ENCODE data around the gene DCLRE1B. TPM values are rescaled to one million over a fixed set of nuclear protein-coding genes. Genes with fewer than 3 reads are reported as not detected.

DCLRE1B gene
- 1.0 and 2.3 TPM in 2 replicates for total RNA-seq

GRCh38 chr1:113904674-113905434 is at the start of gene DCLRE1B, which contains the start of gene AP4B1:
DCLRE1B (plus strand) TSS chr1:113905326; CDS start chr1:113905587, 261 bp downstream.
AP4B1 (minus strand) TSS chr1:113904799; CDS start chr1:113904717, 82 bp downstream.

DNA sequence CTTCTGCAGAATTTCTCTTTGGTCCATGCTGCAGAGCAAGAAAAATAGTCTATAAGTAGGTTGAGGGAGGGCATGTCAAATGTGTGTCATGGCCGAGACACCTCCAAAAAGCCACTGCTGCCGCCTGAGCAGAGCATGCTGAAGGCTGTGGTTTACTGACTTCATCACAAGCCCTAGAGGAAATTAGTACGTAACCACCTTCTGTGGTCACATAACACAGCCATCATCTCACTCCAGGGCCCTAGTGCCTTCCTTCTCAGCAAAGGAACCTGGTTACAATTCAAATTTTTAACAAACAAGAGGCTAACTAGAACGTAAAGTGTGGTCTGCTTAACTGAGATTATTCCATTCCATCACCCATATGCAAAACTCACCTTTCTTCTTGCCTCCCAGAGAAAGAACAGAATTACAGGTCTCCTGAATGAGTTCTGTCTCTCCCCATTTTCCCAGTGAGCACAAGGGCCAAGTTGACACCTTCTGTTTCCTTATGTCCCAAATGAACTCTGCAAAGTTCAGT is 33.5 kb upstream of the DCLRE1B start, which contains the start of gene PTPN22:
PTPN22 (minus strand) TSS at position 116 of the 517 bp plus-strand sequence.

GRCh38 chr1:113887402-113888175 is 17.5 kb upstream of the DCLRE1B start, which contains the start of gene BCL2L15:
BCL2L15 (minus strand) TSS chr1:113887581; CDS start chr1:113887375, 206 bp downstream.

GRCh38 chr1:113928941-113929749 is 24.0 kb downstream of the DCLRE1B start, which contains the start of gene HIPK1:
HIPK1 (plus strand) TSS chr1:113929324.

Other genes with a start within 250 kb of the DCLRE1B start
- gene PHTF1, start 145.8 kb upstream of the DCLRE1B start, total RNA-seq = 7.5 and 9.4 TPM in 2 replicates
- gene RSBN1, start 92.8 kb upstream of the DCLRE1B start, total RNA-seq = 12.3 and 18.7 TPM in 2 replicates
- under 0.01 and 0.57 TPM in 2 replicates for gene PTPN22, start 33.6 kb upstream of the DCLRE1B start, total RNA-seq
- under 0.01 and 2.9 TPM in 2 replicates for gene BCL2L15, start 17.7 kb upstream of the DCLRE1B start, total RNA-seq
- 4.1 and 9.0 TPM in 2 replicates for gene AP4B1, start 527 bp upstream of the DCLRE1B start, total RNA-seq
- 30.8 and 44.9 TPM in 2 replicates for gene HIPK1, start 24.0 kb downstream of the DCLRE1B start, total RNA-seq
- gene OLFML3, start 74.1 kb downstream of the DCLRE1B start, total RNA-seq = under 0.01 and 1.4 TPM in 2 replicates
- not detected in 2 replicates for gene SYT6, start 248.5 kb downstream of the DCLRE1B start, total RNA-seq

All from nasal cavity respiratory epithelium epithelial cell of viscerocranial mucosa (primary cell).